ENCODE results near the gene IDUA.

The IDUA gene

DNA sequence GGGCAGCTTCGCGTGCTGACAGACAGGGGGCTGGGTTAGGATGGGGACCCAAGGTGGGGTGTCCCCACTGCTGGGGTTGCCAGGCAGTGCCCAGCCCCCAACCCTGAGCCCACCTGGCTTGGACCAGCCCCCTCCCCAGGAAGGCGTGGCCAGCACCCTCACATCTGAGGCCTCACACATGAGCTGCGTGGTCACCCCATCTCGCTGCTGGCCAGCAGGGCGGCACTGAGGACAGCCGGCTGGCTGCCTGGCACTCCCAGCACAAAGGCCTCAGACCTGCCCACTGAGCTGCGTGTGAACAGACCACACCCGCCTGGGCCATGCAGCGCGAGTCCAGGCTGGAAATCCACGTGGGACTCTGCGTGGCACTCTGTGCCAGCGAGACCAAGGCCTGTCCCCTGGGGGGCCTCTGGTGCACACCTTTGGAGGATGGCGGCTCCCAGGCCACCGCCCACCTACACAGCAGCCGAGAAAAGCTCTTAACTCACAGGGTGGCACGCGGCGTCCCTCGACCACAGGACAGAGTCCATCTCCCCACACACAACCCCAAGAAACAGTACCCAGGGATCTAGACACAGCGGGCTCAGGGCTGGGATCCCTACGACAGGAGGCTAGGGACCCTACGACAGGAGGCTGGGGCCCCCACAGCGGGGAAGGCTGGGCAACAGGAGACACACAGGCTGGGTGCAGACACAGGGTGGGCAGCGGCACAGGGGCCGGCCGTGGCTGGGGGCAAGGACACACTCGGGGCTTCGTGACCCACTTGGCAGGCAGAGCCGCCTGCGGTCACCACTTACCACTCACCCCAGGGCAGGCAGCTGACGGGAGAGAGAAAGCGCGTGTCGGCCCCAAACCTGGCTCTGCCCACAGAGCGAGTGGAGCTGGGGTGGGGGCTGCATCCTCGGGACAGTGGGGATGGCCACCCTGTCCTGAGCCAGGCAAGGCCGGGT lies 23.3 kb upstream of the IDUA start:
- TF ChIP-seq TCF12 (IDR thresholded peaks at IDR 0.05; ENCODE audit: low read depth) (no peak), REST (IDR thresholded peaks at IDR 0.05; ENCODE audit: low read depth) (no peak), EGR1 (IDR thresholded peaks at IDR 0.05) (no peak), TAF1 (IDR thresholded peaks at IDR 0.05; ENCODE audit: low read depth) (no peak), EP300 (IDR thresholded peaks at IDR 0.05; ENCODE audit: borderline replicate concordance) (no peak), ZBTB7A (IDR thresholded peaks at IDR 0.05; ENCODE audit: low read depth) (no peak), NFIC (IDR thresholded peaks at IDR 0.05) (no peak), CREB1 (IDR thresholded peaks at IDR 0.05; ENCODE audit: low read depth) (no peak), FOXM1 (IDR thresholded peaks at IDR 0.05; ENCODE audit: borderline replicate concordance, low read depth) (no peak), YY1 (IDR thresholded peaks at IDR 0.05; ENCODE audit: low read depth) (no peak), TEAD4 (IDR thresholded peaks at IDR 0.05) (no peak), RAD21 (IDR thresholded peaks at IDR 0.05; ENCODE audit: low read depth) (no peak), CEBPB (IDR thresholded peaks at IDR 0.05) (no peak)
- TF ChIP-seq, protein P1, sequence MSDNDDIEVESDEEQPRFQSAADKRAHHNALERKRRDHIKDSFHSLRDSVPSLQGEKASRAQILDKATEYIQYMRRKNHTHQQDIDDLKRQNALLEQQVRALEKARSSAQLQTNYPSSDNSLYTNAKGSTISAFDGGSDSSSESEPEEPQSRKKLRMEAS (IDR thresholded peaks at IDR 0.05): no peak
- TF ChIP-seq, protein P2, sequence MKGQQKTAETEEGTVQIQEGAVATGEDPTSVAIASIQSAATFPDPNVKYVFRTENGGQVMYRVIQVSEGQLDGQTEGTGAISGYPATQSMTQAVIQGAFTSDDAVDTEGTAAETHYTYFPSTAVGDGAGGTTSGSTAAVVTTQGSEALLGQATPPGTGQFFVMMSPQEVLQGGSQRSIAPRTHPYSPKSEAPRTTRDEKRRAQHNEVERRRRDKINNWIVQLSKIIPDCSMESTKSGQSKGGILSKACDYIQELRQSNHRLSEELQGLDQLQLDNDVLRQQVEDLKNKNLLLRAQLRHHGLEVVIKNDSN (IDR thresholded peaks at IDR 0.05): no peak

GRCh38 chr4:964346-965025 lies 22.4 kb upstream of the IDUA start:
- TF ChIP-seq CEBPB (IDR thresholded peaks at IDR 0.05) (no peak), TEAD4 (IDR thresholded peaks at IDR 0.05) (no peak), EP300 (IDR thresholded peaks at IDR 0.05; ENCODE audit: borderline replicate concordance) (no peak)

DNA sequence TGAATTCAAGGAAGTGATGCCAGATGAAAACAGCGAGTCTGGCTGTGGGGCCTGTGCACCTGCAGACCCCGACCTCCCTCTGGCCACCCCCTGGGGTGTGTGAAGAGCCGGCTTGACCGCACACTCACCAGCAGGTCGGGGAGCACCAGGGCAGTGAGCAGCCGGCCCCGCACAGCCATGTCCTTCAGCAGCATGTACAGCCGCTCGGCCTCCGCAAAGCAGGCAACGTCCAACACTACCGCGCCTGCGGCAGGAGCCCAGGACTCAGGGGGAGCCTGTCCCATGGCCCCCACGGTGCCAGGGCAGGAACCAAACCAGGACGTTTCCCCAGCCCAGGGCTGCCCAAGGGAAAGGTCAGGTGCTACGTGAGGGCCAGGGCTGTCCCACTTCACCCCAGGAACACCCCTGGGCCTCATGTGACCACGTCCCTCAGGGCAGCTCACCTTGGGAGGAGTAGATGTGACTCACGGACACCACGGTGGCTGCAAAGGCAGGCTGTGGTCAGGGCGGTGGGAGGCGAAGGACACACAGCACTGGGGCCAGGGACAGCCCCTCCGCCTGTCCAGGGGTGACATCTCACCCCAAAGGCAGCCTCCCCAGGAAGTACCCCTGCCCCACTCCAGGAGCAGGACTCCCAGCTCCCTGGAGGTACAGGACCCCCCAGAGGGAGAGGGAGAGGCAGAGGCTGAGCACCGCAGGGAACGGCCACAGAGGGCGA lies 21.6 kb upstream of the IDUA start:
- TF ChIP-seq CEBPB (IDR thresholded peaks at IDR 0.05) (no peak), ZBTB7A (IDR thresholded peaks at IDR 0.05; ENCODE audit: low read depth) (no peak)
- TF ChIP-seq, protein P2 (IDR thresholded peaks at IDR 0.05): no peak

DNA sequence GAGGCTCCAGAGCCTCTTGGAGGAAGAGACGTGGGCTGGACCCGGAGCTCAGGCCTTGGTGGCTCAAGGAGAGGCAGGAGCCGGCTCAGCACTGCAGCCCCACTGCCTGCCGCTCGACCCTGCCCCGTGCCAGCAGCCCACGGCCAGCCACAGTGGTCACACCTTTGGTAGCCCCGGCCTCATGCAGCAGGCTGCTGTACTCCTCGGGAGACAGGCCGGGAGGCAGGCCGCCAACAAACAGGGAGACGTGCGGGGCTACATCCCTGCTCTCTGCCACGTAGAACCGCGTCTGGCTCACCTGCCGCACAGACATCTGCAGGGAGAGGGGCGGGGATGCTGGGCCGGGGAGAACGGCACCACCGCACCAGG lies 21.1 kb upstream of the IDUA start:
- TF ChIP-seq, protein P2 (IDR thresholded peaks at IDR 0.05): no peak
- TF ChIP-seq TAF1 (IDR thresholded peaks at IDR 0.05; ENCODE audit: low read depth) (no peak), TEAD4 (IDR thresholded peaks at IDR 0.05) (no peak)

GRCh38 chr4:966266-967112 lies 20.4 kb upstream of the IDUA start:
- TF ChIP-seq REST (IDR thresholded peaks at IDR 0.05; ENCODE audit: low read depth): no peak
- no peak for TF ChIP-seq EGR1 (IDR thresholded peaks at IDR 0.05)
- TF ChIP-seq, protein P2 (IDR thresholded peaks at IDR 0.05): no peak
- no peak for TF ChIP-seq NFIC (IDR thresholded peaks at IDR 0.05)
- no peak for TF ChIP-seq EP300 (IDR thresholded peaks at IDR 0.05; ENCODE audit: borderline replicate concordance)
- no peak for TF ChIP-seq YY1 (IDR thresholded peaks at IDR 0.05; ENCODE audit: low read depth)
- no peak for TF ChIP-seq CREB1 (IDR thresholded peaks at IDR 0.05; ENCODE audit: low read depth)
- TF ChIP-seq FOXM1 (IDR thresholded peaks at IDR 0.05; ENCODE audit: borderline replicate concordance, low read depth): no peak
- no peak for TF ChIP-seq CEBPB (IDR thresholded peaks at IDR 0.05)
- TF ChIP-seq, protein P1 (IDR thresholded peaks at IDR 0.05): no peak
- TF ChIP-seq ZBTB7A (IDR thresholded peaks at IDR 0.05; ENCODE audit: low read depth): no peak
- TF ChIP-seq TAF1 (IDR thresholded peaks at IDR 0.05; ENCODE audit: low read depth): no peak
- no peak for TF ChIP-seq TEAD4 (IDR thresholded peaks at IDR 0.05)
- no peak for TF ChIP-seq RAD21 (IDR thresholded peaks at IDR 0.05; ENCODE audit: low read depth)
- TF ChIP-seq TCF12 (IDR thresholded peaks at IDR 0.05; ENCODE audit: low read depth): no peak
